Heart right ventricle (tissue), 16 donors: ENCODE measurements around the gene LPAR1. TPM values are rescaled to one million over a fixed set of nuclear protein-coding genes. Genes with fewer than 3 reads are reported as not detected.

Experiments
- ATAC-seq, 8 donors: fragments of 200-7000 bp; cut with Tn5 transposase; one replicate each; pipeline ENCODE4 v1.9.1; 2020; ENCODE audit warnings: mild to moderate bottlenecking in 8 of 8, moderate library complexity in 8 of 8, moderate number of reproducible peaks in 1 of 8
- DNase-seq, 2 donors: peaks; one replicate each; pipeline ENCODE4 v3.0.0-alpha.2; 2020
- H3K27ac ChIP-seq, 10 donors: fragments of 200-600 bp; sonication (generic) in 2 of 10; one replicate each; pipeline versions ENCODE4 v1.5.0 to v1.8.0; 2020 to 2022; ENCODE audit warnings: mild to moderate bottlenecking in 3 of 10
- H3K27me3 ChIP-seq, 7 donors: fragments of 200-600 bp; one replicate each; pipeline ENCODE4 v1.8.0; 2021 to 2022; ENCODE audit warnings: mild to moderate bottlenecking in 2 of 7
- H3K36me3 ChIP-seq, 9 donors: fragments of 200-600 bp; sonication (generic) in 1 of 9; one replicate each; pipeline versions ENCODE4 v1.5.0 to v1.8.0; 2020 to 2022; ENCODE audit warnings: mild to moderate bottlenecking in 2 of 9
- H3K4me1 ChIP-seq, 9 donors: fragments of 200-600 bp; sonication (generic) in 1 of 9; one replicate each; pipeline versions ENCODE4 v1.5.0 to v1.8.0; 2020 to 2022; ENCODE audit warnings: mild to moderate bottlenecking in 4 of 9
- H3K4me3 ChIP-seq, 10 donors: fragments of 200-600 bp; sonication (generic) in 2 of 10; one replicate each; pipeline versions ENCODE4 v1.5.0 to v1.8.0; 2020 to 2022; ENCODE audit warnings: mild to moderate bottlenecking in 7 of 10, moderate library complexity in 2 of 10
- H3K9me3 ChIP-seq, 11 donors: fragments of 200-600 bp in 10 of 11; sonication (generic) in 2 of 11; one replicate each; pipeline versions ENCODE4 v1.5.0 to v1.8.0; 2013 to 2022; ENCODE audit warnings: mild to moderate bottlenecking in 2 of 11, control low read depth in 1 of 11, moderate library complexity in 1 of 11
- CTCF ChIP-seq, 9 donors: fragments of 200-600 bp; sonication (generic) in 2 of 9; IDR thresholded peaks; one replicate each; pipeline versions ENCODE4 v1.5.0 to v1.8.0; 2021 to 2022; ENCODE audit warnings: antibody characterized with exemption in 9 of 9, mild to moderate bottlenecking in 5 of 9, moderate library complexity in 1 of 9
- WGBS, 2 donors: extraction: QIAGEN DNeasy Blood & Tissue Kit; methylation state at CpG; one replicate each; pipeline ENCODE4 v1.1.7; 2013; ENCODE audit warnings: inconsistent platforms in 1 of 2; 5-methylcytosine and 5-hydroxymethylcytosine counted together
- intact Hi-C, 10 donors: fragments of 100-400 bp; cut with DNase I; formaldehyde crosslinking; loops; one replicate each; pipeline versions ENCODE4 v1.11.1 to v1.14.2; 2022
- polyA plus RNA-seq, 2 donors: library from polyadenylated mRNA; stranded (reverse); fragments of 200-250 nt; gene quantifications; one replicate each; pipeline ENCODE4 v1.2.3, GENCODE V29; 2013
- total RNA-seq, 10 donors: library from RNA; stranded (reverse); fragmentation: NEBNext Ultra II Directional in 3 of 10; extraction: Animal tissue kit (Norgen Biotek cat#: 25700) in 3 of 10; gene quantifications; one replicate each; pipeline versions ENCODE4 v1.2.1 to v1.2.4, GENCODE V29; 2021 to 2023
- donor health status: Arrhythmogenic right ventricular cardiomyopathy.
- donor health status: ischemic (EF 13 %, LVEDD 7.1; RV severe dilation, severe dysfunction).
- donor health status: healthy with polysubstance abuse.
- donor health status: DM: no; HTN: yes; CAD: no.
- donor health status: DM: no; HTN: no; CAD: no.
- donor health status: ischemic (EF 25% LVEDD 6.9; RV normal size, moderate dysfunction).
- donor health status: ischemic (EF 25% LVEDD 5.7; RV mildly dilated, moderate dysfunction).
- donor health status: healthy.
- donor health status: DM: yes; HTN: yes; CAD: no.
- donor health status: Ischemic cardiomyopathy.
- donor health status: ischemic (EF 35%, LVEDD 5.7; RV mildly dilated, moderate dysfunction).
- donor health status: nonischemic (EF 11% LVEDD 7.7; RV severe dilation, severe dysfunction).
- donor health status: DM: yes; HTN: yes; CAD: no.
- donor health status: PGD.
- donor health status: ischemic (EF 29% LVEDD 5.4; RV normal size, mild dysfunction).
- donor health status: nonischemic (EF 23%, LVEDD 6.1; RV moderate dilation, normal function).

LPAR1 gene
- total and polyA plus RNA-seq, 12 donors, result 4.0 to 16.6 (median 7.7) TPM

- no peak for ATAC-seq
- Histone ChIP-seq H3K27me3 (no peaks in the 10 kb centered on the region), H3K36me3 (no peaks in the 10 kb centered on the region), H3K4me1 (peaks cover 0 to 19% (median 0%) of the 10 kb centered on the region in 9 donors), H3K27ac (no peak overlapping the region), H3K9me3 (peaks cover 0 to 34% (median 12%) of the 10 kb centered on the region in 11 donors), H3K4me3 (no peak overlapping the region)
- intact Hi-C loops, result no loop called here
- 79 to 85% methylated on average over 2 of the region's 2 CpGs for WGBS, 2 donors
- DNase-seq, result no peak
- TF ChIP-seq CTCF (IDR thresholded peaks at IDR 0.05), result no peak
Measured at GRCh38 chr9:110908894-110909293, 129.4 kb downstream of the LPAR1 start.

GRCh38 chr9:110900917-110901316, 137.4 kb downstream of the LPAR1 start:
- Histone ChIP-seq H3K4me3 (no peak overlapping the region), H3K27me3 (no peaks in the 10 kb centered on the region), H3K36me3 (no peaks in the 10 kb centered on the region), H3K4me1 (peaks cover 0 to 11% (median 3%) of the 10 kb centered on the region in 9 donors), H3K27ac (peak overlapping the region in 1 of 10 donors; percentile 22), H3K9me3 (peaks cover 0 to 28% (median 0%) of the 10 kb centered on the region in 11 donors)
- WGBS, 2 donors, result 67 to 76% methylated on average over 6 of the region's 6 CpGs
- no peak for TF ChIP-seq CTCF (IDR thresholded peaks at IDR 0.05)
- intact Hi-C loops, result no loop called here
- ATAC-seq (no peak), DNase-seq (no peak)

DNA sequence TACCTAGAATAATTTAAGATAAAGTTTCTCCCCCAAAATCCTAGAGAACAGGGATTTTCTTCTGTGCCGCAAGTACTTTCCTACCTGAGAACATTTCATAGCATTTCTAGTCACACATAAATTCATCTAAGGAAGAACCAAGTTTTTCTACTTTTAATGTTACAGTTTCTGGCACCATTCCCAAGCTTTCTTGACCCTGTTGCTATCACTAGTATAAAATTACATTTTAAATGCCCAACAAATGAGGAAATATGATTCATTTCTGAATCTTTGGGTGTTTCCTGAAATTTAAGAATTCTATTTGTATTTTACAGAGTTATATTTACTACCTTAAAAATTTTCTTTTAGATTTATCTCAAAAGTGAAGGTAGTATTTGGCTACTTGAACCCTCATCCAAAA, 137.8 kb downstream of the LPAR1 start:
- TF ChIP-seq CTCF (IDR thresholded peaks at IDR 0.05), result no peak
- intact Hi-C loops, result no loop called here
- no peak overlapping the region for H3K4me3 ChIP-seq
- no peaks in the 10 kb centered on the region for H3K36me3 ChIP-seq
- H3K9me3 ChIP-seq, result peaks cover 0 to 28% (median 0%) of the 10 kb centered on the region in 11 donors
- no peak for ATAC-seq
- no peak for DNase-seq
- H3K27ac ChIP-seq, result no peak overlapping the region
- WGBS, 2 donors, result 91 to 93% methylated on average over 1 of the region's 1 CpG
- peaks cover 0 to 11% (median 3%) of the 10 kb centered on the region in 9 donors for H3K4me1 ChIP-seq
- H3K27me3 ChIP-seq, result no peaks in the 10 kb centered on the region

- H3K27me3 ChIP-seq, result no peaks in the 10 kb centered on the region
- peak overlapping the region in 2 of 10 donors; percentile 37 to 60 for H3K27ac ChIP-seq
- H3K9me3 ChIP-seq, result peaks cover 0 to 21% (median 0%) of the 10 kb centered on the region in 11 donors
- intact Hi-C loops, result loop anchor here in 1 of 10 donors (10.0 kb wide), 1 partner anchor 136 kb away; the partner anchor contains the start of gene LPAR1
- no peak for ATAC-seq
- WGBS, 2 donors, result 72 to 74% methylated on average over 2 of the region's 2 CpGs
- no peak for TF ChIP-seq CTCF (IDR thresholded peaks at IDR 0.05)
- H3K4me1 ChIP-seq, result peaks cover 0 to 11% (median 5%) of the 10 kb centered on the region in 9 donors
- H3K36me3 ChIP-seq, result no peaks in the 10 kb centered on the region
- DNase-seq, result no peak
- no peak overlapping the region for H3K4me3 ChIP-seq
Measured at GRCh38 chr9:110898866-110899265, 139.4 kb downstream of the LPAR1 start.
